ENCODE measurements around the gene GPR32. TPM values are rescaled to one million over a fixed set of nuclear protein-coding genes. Genes with fewer than 3 reads are reported as not detected.

GPR32 gene
- total RNA-seq, 1 donor = not detected

- Histone ChIP-seq H3K4me3 (ENCODE audit: insufficient read depth, low read length) (no peak overlapping the region), H3K4me1 (ENCODE audit: insufficient read depth, low read length) (no peaks in the 10 kb centered on the region), H3K36me3 (ENCODE audit: insufficient read depth, low read length) (peaks cover 21% of the 10 kb centered on the region), H4K20me1 (ENCODE audit: insufficient read depth, low read length) (peaks cover 19% of the 10 kb centered on the region), H3K27ac (ENCODE audit: low read depth, low read length) (no peak overlapping the region), H3K27me3 (ENCODE audit: insufficient read depth, low read length) (no peaks in the 10 kb centered on the region), H3K9me3 (ENCODE audit: low read depth, low read length) (no peaks in the 10 kb centered on the region), H2AFZ (ENCODE audit: low read length) (no peak overlapping the region), H3K4me2 (ENCODE audit: insufficient read depth, low read length) (no peak overlapping the region), H3K79me2 (ENCODE audit: insufficient read depth, low read length) (peaks cover 5% of the 10 kb centered on the region)
- TF ChIP-seq CTCF (IDR thresholded peaks at IDR 0.05; ENCODE audit: extremely low read depth, low read depth, low read length) = peak; percentile 12
- DNase-seq (ENCODE audit: insufficient read length, low spot score, missing footprints) = peak; percentile 84
These were observed 24.8 kb downstream of the GPR32 start for GRCh38 chr19:50794876-50795663.

- Histone ChIP-seq H3K79me2 (ENCODE audit: insufficient read depth, low read length) (peaks cover 6% of the 10 kb centered on the region), H4K20me1 (ENCODE audit: insufficient read depth, low read length) (peaks cover 19% of the 10 kb centered on the region), H3K9me3 (ENCODE audit: low read depth, low read length) (no peaks in the 10 kb centered on the region), H3K4me1 (ENCODE audit: insufficient read depth, low read length) (no peaks in the 10 kb centered on the region), H2AFZ (ENCODE audit: low read length) (no peak overlapping the region), H3K27me3 (ENCODE audit: insufficient read depth, low read length) (no peaks in the 10 kb centered on the region), H3K36me3 (ENCODE audit: insufficient read depth, low read length) (peaks cover 22% of the 10 kb centered on the region), H3K4me2 (ENCODE audit: insufficient read depth, low read length) (no peak overlapping the region), H3K27ac (ENCODE audit: low read depth, low read length) (no peak overlapping the region), H3K4me3 (ENCODE audit: insufficient read depth, low read length) (no peak overlapping the region)
- DNase-seq (ENCODE audit: insufficient read length, low spot score, missing footprints) = no peak
- no peak for TF ChIP-seq CTCF (IDR thresholded peaks at IDR 0.05; ENCODE audit: extremely low read depth, low read depth, low read length)
These were observed 25.4 kb downstream of the GPR32 start for GRCh38 chr19:50795664-50796073.

GRCh38 chr19:50796128-50796633 lies 25.9 kb downstream of the GPR32 start:
- peaks cover 19% of the 10 kb centered on the region for H4K20me1 ChIP-seq (ENCODE audit: insufficient read depth, low read length)
- TF ChIP-seq CTCF (IDR thresholded peaks at IDR 0.05; ENCODE audit: extremely low read depth, low read depth, low read length) = no peak
- peak; percentile 77 for DNase-seq (ENCODE audit: insufficient read length, low spot score, missing footprints)
- peaks cover 27% of the 10 kb centered on the region for H3K36me3 ChIP-seq (ENCODE audit: insufficient read depth, low read length)
- no peak overlapping the region for H3K4me2 ChIP-seq (ENCODE audit: insufficient read depth, low read length)
- H3K27ac ChIP-seq (ENCODE audit: low read depth, low read length) = no peak overlapping the region
- no peaks in the 10 kb centered on the region for H3K9me3 ChIP-seq (ENCODE audit: low read depth, low read length)
- no peaks in the 10 kb centered on the region for H3K27me3 ChIP-seq (ENCODE audit: insufficient read depth, low read length)
- no peak overlapping the region for H3K4me3 ChIP-seq (ENCODE audit: insufficient read depth, low read length)
- no peak overlapping the region for H2AFZ ChIP-seq (ENCODE audit: low read length)
- H3K4me1 ChIP-seq (ENCODE audit: insufficient read depth, low read length) = no peaks in the 10 kb centered on the region
- peaks cover 11% of the 10 kb centered on the region for H3K79me2 ChIP-seq (ENCODE audit: insufficient read depth, low read length)

- peaks cover 28% of the 10 kb centered on the region for H3K36me3 ChIP-seq (ENCODE audit: insufficient read depth, low read length)
- H3K4me3 ChIP-seq (ENCODE audit: insufficient read depth, low read length) = no peak overlapping the region
These were observed 26.6 kb downstream of the GPR32 start for GRCh38 chr19:50796634-50797428.

More at GRCh38 chr19:50796634-50797428, 26.6 kb downstream of the GPR32 start:
- peak; percentile 51 for DNase-seq (ENCODE audit: insufficient read length, low spot score, missing footprints)
- Histone ChIP-seq H2AFZ (ENCODE audit: low read length) (no peak overlapping the region), H3K27me3 (ENCODE audit: insufficient read depth, low read length) (no peaks in the 10 kb centered on the region), H3K4me1 (ENCODE audit: insufficient read depth, low read length) (no peaks in the 10 kb centered on the region), H4K20me1 (ENCODE audit: insufficient read depth, low read length) (peaks cover 19% of the 10 kb centered on the region), H3K27ac (ENCODE audit: low read depth, low read length) (no peak overlapping the region), H3K4me2 (ENCODE audit: insufficient read depth, low read length) (no peak overlapping the region), H3K9me3 (ENCODE audit: low read depth, low read length) (no peaks in the 10 kb centered on the region), H3K79me2 (ENCODE audit: insufficient read depth, low read length) (peaks cover 12% of the 10 kb centered on the region)
- no peak for TF ChIP-seq CTCF (IDR thresholded peaks at IDR 0.05; ENCODE audit: extremely low read depth, low read depth, low read length)
